Breast epithelium (tissue), 3 donors: ENCODE measurements around the gene DNAJC19.

ENCODE experiments used
- CTCF ChIP-seq, 3 donors: fragments of 450-650 bp; IDR thresholded peaks; one replicate each; pipeline ENCODE4 v1.5.1; 2016 to 2017; ENCODE audit warnings: antibody characterized with exemption in 3 of 3, mild to moderate bottlenecking in 3 of 3, moderate library complexity in 3 of 3
- POLR2A ChIP-seq: fragments of 450-650 bp; IDR thresholded peaks from one replicate; pipeline ENCODE4 v1.6.1; 2016; ENCODE audit warnings: antibody characterized with exemption, mild to moderate bottlenecking, moderate library complexity
- POLR2AphosphoS5 ChIP-seq, 3 donors: sonication (generic); formaldehyde crosslinking; IDR thresholded peaks; one replicate each; pipeline ENCODE4 v1.6.1; 2017; ENCODE audit warnings: antibody characterized with exemption in 3 of 3

GRCh38 chr3:180974286-180974685, 15.2 kb downstream of the DNAJC19 start:
- TF ChIP-seq CTCF (IDR thresholded peaks at IDR 0.05): no peak
- no peak for TF ChIP-seq POLR2AphosphoS5 (IDR thresholded peaks at IDR 0.05)
- no peak for TF ChIP-seq POLR2A
